ACC112 (cell line): ENCODE results near the gene VCAN.

Experiments
- H2AFZ ChIP-seq: fragments of 200-600 bp; sonication (generic); one replicate; pipeline ENCODE4 v1.6.0; 2017; ENCODE audit warnings: antibody characterized with exemption, low read length; ENCODE audit not compliant: unreplicated experiment
- H3K27ac ChIP-seq: fragments of 200-600 bp; sonication (generic); 2 replicates; pipeline ENCODE4 v1.5.1; 2014; ENCODE audit warnings: low read depth, mild to moderate bottlenecking, antibody characterized with exemption, low read length, moderate library complexity
- H3K27me3 ChIP-seq: fragments of 200-600 bp; sonication (generic); 2 replicates; pipeline ENCODE4 v1.6.1; 2014; ENCODE audit warnings: mild to moderate bottlenecking, antibody characterized with exemption, low read length, moderate library complexity, mixed read lengths; ENCODE audit not compliant: insufficient read depth
- H3K36me3 ChIP-seq: fragments of 200-600 bp; sonication (generic); 2 replicates; pipeline ENCODE4 v1.6.1; 2016; ENCODE audit warnings: mild to moderate bottlenecking, antibody characterized with exemption, low read length, moderate library complexity, mixed read lengths; ENCODE audit not compliant: insufficient read depth
- H3K4me1 ChIP-seq: fragments of 200-600 bp; sonication (generic); one replicate; pipeline ENCODE4 v1.6.1; 2016; ENCODE audit warnings: low read length, mixed read lengths; ENCODE audit not compliant: insufficient read depth, unreplicated experiment, control insufficient read depth
- H3K4me3 ChIP-seq: fragments of 200-600 bp; sonication (generic); 2 replicates; pipeline ENCODE4 v1.5.1; 2014; ENCODE audit warnings: mild to moderate bottlenecking, low read depth, low read length
- H3K79me2 ChIP-seq: fragments of 200-600 bp; sonication (generic); one replicate; pipeline ENCODE4 v1.6.0; 2016; ENCODE audit warnings: low read length; ENCODE audit not compliant: control insufficient read depth, unreplicated experiment, insufficient read depth

VCAN gene

DNA sequence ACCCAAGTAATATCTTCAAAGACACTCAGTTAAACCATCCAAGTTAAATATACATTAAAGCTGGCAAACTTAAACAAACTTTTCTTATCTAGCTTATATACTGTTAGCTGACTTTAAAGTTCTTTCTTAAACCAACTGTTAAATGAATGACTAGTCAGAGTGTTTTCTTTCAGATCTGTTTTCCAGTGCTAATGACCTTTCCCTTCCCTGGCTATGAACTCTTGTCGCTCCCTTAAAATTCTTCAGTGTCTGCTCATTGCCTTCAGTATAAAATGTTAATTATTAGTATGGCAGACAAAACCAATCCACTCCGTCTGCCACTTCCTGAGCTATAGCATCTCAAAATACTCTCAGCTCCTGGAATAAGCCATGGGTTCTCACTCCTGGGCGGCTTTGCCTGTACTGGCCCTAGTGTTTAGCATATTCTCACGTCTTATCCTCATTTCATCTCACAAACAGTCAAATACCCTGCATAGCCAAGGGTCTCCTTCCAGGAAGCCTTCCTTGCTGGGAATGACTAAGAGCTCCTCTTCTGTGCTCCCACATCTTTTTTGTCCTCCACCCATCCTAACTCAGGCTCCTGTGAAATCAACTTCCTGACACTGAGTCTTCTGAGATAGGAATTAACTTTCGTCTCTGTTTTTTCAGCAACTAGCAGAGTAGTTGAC lies 87.7 kb downstream of the VCAN start:
- H3K27ac ChIP-seq: no peak overlapping the region
- H3K4me3 ChIP-seq: no peak overlapping the region
- H3K36me3 ChIP-seq: no peaks in the 10 kb centered on the region
- H3K27me3 ChIP-seq: no peaks in the 10 kb centered on the region
- peaks cover 37% of the 10 kb centered on the region for H3K4me1 ChIP-seq
- H2AFZ ChIP-seq: no peak overlapping the region
- no peaks in the 10 kb centered on the region for H3K79me2 ChIP-seq

DNA sequence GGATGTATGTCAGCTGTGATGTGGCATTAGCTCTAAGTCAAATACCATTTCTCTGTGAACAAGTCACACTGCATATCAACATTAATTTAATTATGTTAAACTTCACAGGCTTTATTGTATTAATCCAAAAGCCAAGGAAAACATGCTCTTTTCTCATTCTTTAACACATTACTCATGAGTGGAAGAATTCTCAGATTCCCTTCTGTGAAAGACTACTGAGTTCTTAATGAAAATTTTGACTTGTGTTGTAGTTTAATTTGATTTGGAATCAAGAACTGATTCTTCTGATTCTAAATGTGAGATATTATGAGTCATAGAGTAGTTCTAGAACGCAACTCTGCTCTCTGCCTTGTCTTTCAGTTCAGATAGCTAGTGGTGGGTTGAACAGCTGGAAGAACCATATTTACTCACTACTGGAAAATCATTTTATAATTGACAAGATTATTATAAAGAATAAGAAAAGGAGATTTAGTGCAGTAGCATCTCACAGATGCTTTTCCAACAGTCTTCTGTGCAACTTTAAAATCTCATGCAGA lies 90.6 kb downstream of the VCAN start:
- peak overlapping the region; percentile 24; the same call in 1 of the 2 replicates for H3K27ac ChIP-seq
- H2AFZ ChIP-seq: no peak overlapping the region
- no peaks in the 10 kb centered on the region for H3K27me3 ChIP-seq

DNA sequence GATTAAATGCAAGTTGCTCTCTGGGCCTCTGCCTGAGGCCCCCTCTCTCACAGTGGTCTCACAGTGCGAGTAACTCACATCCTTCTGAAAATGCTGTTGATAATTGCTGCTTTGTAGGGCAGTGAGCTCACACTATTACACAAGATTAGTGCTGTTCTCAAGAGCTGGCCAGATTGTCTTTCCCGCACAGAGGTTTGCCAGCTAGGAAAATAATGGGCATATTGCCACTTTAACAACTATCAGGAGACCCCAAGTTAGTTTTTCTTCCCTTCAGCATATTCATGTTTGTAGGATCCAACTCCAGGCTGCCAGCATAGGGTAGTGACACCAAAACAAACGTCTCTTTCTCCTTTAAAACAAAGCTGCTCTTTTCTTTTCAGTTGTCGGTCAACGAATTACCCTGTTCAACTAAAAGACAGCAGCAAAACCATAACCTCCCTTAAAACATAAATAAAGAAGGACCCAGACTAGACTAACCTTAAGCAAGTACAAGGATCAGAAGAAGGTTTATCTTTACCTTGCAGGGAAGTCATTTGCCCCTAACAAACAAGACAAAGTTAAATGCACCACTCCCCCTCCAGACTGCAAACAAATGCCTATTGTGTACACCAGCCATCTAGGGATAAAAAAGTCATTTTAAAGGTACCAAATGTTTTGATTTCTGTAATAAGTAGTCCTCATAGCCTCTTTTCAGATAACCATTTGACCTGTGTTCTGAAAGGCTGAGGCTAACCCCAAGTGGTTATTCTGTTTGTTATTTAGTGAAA lies 91.4 kb downstream of the VCAN start:
- Histone ChIP-seq H3K27ac (peak overlapping the region; percentile 20; the same call in 1 of the 2 replicates), H3K36me3 (0 out of 2 replicates have a peak, but pooled peaks cover 9% of the 10 kb centered on the region), H2AFZ (peak overlapping the region; percentile 2), H3K4me1 (peaks cover 47% of the 10 kb centered on the region), H3K79me2 (no peaks in the 10 kb centered on the region), H3K27me3 (no peaks in the 10 kb centered on the region), H3K4me3 (no peak overlapping the region)

More for the DNA sequence above, 90.6 kb downstream of the VCAN start:
- no peaks in the 10 kb centered on the region for H3K79me2 ChIP-seq
- no peak overlapping the region for H3K4me3 ChIP-seq
- peaks cover 39% of the 10 kb centered on the region for H3K4me1 ChIP-seq
- 0 out of 2 replicates have a peak, but pooled peaks cover 9% of the 10 kb centered on the region for H3K36me3 ChIP-seq

DNA sequence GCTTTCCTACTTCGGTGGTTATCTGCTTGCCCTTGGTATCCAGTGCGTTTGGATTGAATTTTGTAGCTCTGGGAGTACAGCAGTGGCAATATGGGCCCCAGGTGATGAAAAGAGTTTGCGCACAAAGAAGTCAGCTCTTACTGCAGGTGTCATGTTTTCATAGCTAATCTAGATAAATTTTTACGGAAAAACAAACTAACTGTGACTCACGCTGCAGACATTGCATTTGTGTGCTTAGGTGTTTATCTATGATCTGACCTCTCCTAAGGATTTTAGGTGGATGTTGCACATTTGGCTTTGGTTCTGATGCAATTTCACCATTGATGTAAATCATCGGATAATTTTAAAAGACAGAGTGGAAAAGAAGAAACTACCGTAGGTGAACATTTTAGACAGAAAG lies 92.1 kb downstream of the VCAN start:
- Histone ChIP-seq H3K79me2 (no peaks in the 10 kb centered on the region), H3K27me3 (no peaks in the 10 kb centered on the region), H3K4me3 (no peak overlapping the region), H3K4me1 (peaks cover 51% of the 10 kb centered on the region), H3K36me3 (0 out of 2 replicates have a peak, but pooled peaks cover 9% of the 10 kb centered on the region), H3K27ac (no peak overlapping the region), H2AFZ (no peak overlapping the region)

DNA sequence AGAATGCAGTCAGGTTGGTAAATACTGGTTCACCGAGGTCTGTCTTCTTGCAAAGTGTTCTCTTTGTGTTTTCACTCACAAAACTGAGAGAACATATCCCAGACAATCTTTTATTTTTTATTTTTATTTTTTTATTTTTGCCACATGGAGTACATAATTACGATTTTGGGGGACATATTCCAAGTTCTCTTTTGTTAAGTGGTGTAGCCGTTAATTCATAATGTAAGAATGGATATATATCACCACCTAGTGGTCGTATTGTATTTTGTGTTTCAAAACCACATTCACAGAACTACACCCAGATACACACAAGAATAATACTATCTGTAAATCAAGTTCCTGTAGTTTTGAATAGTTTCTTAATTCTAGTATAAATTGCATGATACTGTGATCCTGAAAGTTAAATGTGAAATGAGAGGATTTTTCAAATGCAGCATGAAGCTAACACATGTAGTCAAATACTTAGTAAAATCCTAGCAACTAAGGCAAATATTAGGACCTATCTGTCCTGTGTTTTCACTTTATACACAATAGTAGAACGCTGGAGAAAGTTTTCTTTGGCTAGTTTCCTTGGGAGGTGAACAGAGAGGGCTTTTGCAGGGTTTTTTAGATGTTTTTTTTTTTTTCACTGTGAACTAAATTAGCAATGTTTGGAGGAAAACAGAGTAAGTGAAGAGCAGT lies 92.7 kb downstream of the VCAN start:
- Histone ChIP-seq H3K4me1 (peaks cover 56% of the 10 kb centered on the region), H3K27ac (peak overlapping the region; percentile 25; the same call in 1 of the 2 replicates), H2AFZ (no peak overlapping the region), H3K36me3 (0 out of 2 replicates have a peak, but pooled peaks cover 9% of the 10 kb centered on the region), H3K4me3 (no peak overlapping the region), H3K27me3 (no peaks in the 10 kb centered on the region), H3K79me2 (no peaks in the 10 kb centered on the region)

DNA sequence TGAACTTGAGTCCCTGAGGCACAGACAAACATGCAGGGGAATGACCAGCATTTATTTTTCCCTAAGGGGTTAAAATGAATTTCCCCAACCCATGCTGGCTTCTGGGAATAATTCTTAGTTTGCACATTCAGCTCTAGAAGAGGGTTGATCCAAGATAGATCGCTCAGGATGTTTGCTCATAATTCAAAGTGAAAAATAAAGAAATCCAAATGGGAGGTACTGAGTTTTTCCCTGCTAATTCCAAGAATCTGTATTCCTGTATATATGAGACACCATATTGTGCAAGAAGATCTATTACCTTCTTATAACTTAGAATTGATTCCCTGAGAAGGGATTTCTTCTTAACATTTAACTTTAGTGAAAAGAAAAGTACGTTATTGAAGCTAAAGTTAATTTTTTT lies 96.2 kb downstream of the VCAN start:
- Histone ChIP-seq H2AFZ (no peak overlapping the region), H3K4me1 (peaks cover 61% of the 10 kb centered on the region), H3K27me3 (no peaks in the 10 kb centered on the region), H3K27ac (peak overlapping the region; percentile 92), H3K36me3 (0 out of 2 replicates have a peak, but pooled peaks cover 9% of the 10 kb centered on the region), H3K4me3 (peak overlapping the region; percentile 54), H3K79me2 (no peaks in the 10 kb centered on the region)

DNA sequence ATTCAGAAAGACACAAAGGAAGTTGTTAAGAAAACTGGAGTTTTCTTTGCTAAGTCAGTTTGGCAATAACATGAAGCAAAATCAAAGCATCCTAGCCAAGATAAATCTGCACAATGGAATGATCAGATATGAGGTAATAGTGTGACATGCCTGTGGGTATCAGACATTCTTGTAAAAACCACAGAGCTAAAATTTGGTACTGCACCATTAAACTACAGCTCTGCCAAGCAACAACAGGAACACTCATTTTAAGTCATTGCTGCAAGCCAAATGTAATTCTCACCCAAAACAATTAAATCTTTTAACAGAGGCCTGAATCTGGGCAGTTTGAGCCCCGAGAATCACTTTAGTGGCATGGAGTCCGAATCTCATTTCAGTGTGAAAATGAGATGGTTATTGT lies 96.6 kb downstream of the VCAN start:
- Histone ChIP-seq H3K79me2 (no peaks in the 10 kb centered on the region), H2AFZ (no peak overlapping the region), H3K4me3 (peak overlapping the region; percentile 54), H3K36me3 (0 out of 2 replicates have a peak, but pooled peaks cover 9% of the 10 kb centered on the region), H3K27ac (peak overlapping the region; percentile 92), H3K27me3 (no peaks in the 10 kb centered on the region), H3K4me1 (peaks cover 57% of the 10 kb centered on the region)

DNA sequence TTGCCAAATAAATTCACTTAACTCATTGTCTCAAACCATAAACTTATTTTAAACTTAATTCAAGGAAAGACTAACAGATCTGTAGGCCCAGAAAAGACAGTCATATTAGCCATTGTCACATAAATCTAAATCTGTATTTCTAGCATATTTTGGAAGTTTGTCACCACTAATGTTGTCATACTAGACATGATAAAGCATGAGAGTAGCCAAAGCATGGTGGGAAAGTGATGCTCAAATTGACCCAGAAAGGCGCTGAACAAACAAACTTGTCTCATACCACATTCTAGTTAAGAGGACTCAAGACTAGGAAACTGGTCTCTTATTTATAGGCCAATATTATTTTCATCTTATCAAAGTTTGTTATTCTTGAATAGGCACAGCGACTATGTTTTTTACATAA lies 99.4 kb downstream of the VCAN start:
- no peaks in the 10 kb centered on the region for H3K27me3 ChIP-seq
- H3K4me3 ChIP-seq: no peak overlapping the region
- peaks cover 26% of the 10 kb centered on the region for H3K36me3 ChIP-seq
- H3K27ac ChIP-seq: peak overlapping the region; percentile 56
- H2AFZ ChIP-seq: no peak overlapping the region
- H3K4me1 ChIP-seq: peaks cover 43% of the 10 kb centered on the region
- H3K79me2 ChIP-seq: no peaks in the 10 kb centered on the region

DNA sequence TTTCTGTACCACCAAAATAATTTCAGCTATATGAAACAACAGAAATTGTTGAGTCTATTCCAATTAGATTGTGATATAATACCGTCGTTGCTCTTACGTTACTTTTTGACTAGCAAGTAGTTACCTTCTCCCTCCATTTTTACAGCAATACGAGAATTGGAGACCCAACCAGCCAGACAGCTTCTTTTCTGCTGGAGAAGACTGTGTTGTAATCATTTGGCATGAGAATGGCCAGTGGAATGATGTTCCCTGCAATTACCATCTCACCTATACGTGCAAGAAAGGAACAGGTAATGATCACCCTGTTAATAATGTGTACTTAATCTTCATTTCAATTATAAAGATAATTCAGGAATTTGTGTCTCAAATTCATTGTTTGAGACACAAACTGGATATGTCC lies 100.7 kb downstream of the VCAN start:
- Histone ChIP-seq H3K4me3 (no peak overlapping the region), H3K4me1 (peaks cover 44% of the 10 kb centered on the region), H3K27me3 (no peaks in the 10 kb centered on the region), H3K27ac (no peak overlapping the region), H3K79me2 (no peaks in the 10 kb centered on the region), H2AFZ (no peak overlapping the region), H3K36me3 (peaks cover 31% of the 10 kb centered on the region)

DNA sequence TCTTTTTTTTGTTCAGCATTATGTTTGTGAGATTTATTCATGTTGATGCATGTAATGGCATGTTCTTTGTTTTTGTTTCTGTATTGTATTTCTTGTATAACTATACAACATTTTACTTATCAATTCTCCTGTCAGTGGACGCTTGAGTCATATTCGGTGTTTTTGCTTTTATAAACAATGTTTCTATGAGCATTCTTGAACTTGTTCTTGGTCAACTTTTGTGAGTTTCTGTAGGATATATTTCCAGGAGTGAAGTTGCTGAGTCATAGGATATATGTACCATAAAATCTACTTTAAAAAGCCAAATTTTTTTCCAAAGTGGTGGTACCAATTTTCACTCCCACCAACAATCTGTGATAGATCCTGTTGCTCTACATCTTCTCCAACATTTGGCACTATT lies 104.8 kb downstream of the VCAN start:
- H2AFZ ChIP-seq: no peak overlapping the region
- peak overlapping the region; percentile 86 for H3K27ac ChIP-seq
- H3K4me3 ChIP-seq: no peak overlapping the region; the same call in 1 of the 2 replicates
- peaks cover 12% of the 10 kb centered on the region for H3K4me1 ChIP-seq
- H3K36me3 ChIP-seq: peaks cover 52% of the 10 kb centered on the region
- no peaks in the 10 kb centered on the region for H3K27me3 ChIP-seq
- H3K79me2 ChIP-seq: no peaks in the 10 kb centered on the region
